ENCODE data around the gene TBCK. TPM values are rescaled to one million over a fixed set of nuclear protein-coding genes. Genes with fewer than 3 reads are reported as not detected.
A peak's percentile ranks its signal among the peaks of the same experiment; 100 is the strongest.

TBCK gene
- total and polyA plus RNA-seq, 2 of the 8 experiments (the other 6 are each of a cell fraction or from before 2014, with no cell fraction given): 10.2 to 18.7 TPM

- Histone ChIP-seq H3K36me3 (ENCODE audit: control insufficient read depth in 2 of 4, insufficient read depth in 4 of 4, low read length in 3 of 4) (peaks cover 0 to 6% (median 0%) of the 10 kb centered on the region in 4 experiments; a peak in 1 of 8 replicates), H4K5ac (ENCODE audit: insufficient read length, low read depth, low read length) (no peak overlapping the region), H2BK5ac (ENCODE audit: low read depth, low read length) (no peak overlapping the region), H3K23me2 (ENCODE audit: low read depth, low read length) (no peaks in the 10 kb centered on the region), H3K4me1 (replicated peaks in 1 of 4; ENCODE audit: control insufficient read depth in 3 of 4, insufficient read depth in 4 of 4, low read length in 3 of 4) (peaks cover 0 to 3% (median 0%) of the 10 kb centered on the region in 4 experiments; a peak in 3 of 7 replicates), H3K23ac (ENCODE audit: insufficient read length) (no peak overlapping the region), H2AK5ac (ENCODE audit: low read depth, low read length) (no peak overlapping the region), H3K18ac (ENCODE audit: extremely low read depth, low read length) (no peak overlapping the region), H3K4ac (replicated peaks; ENCODE audit: insufficient read length, low read depth, low read length) (no peak overlapping the region), H4K8ac (ENCODE audit: extremely low read depth, insufficient read depth, low read length) (no peak overlapping the region), H4K91ac (replicated peaks; ENCODE audit: insufficient read length, low read length) (no peak overlapping the region), H2AFZ (ENCODE audit: low read length) (no peak overlapping the region), H3K79me2 (ENCODE audit: control insufficient read depth in 1 of 2, insufficient read depth in 2 of 2, low read length in 2 of 2) (no peaks in the 10 kb centered on the region), H3K27ac (ENCODE audit: low read depth, low read length) (no peak overlapping the region), H2BK15ac (ENCODE audit: low read length) (no peak overlapping the region), H3K79me1 (ENCODE audit: low read depth, low read length) (no peaks in the 10 kb centered on the region), H4K20me1 (replicated peaks in 1 of 2; ENCODE audit: control insufficient read depth in 1 of 2, insufficient read depth in 2 of 2, low read length in 2 of 2) (no peaks in the 10 kb centered on the region), H2BK120ac (replicated peaks; ENCODE audit: low read depth, low read length) (no peak overlapping the region), H2BK20ac (ENCODE audit: low read length) (no peak overlapping the region), H3K4me3 (ENCODE audit: extremely low read depth in 1 of 4, insufficient read depth in 2 of 4, low read depth in 3 of 4, low read length in 4 of 4) (no peak overlapping the region), H3K9ac (replicated peaks in 1 of 4; ENCODE audit: extremely low read depth in 1 of 4, low read depth in 3 of 4, low read length in 3 of 4) (no peak overlapping the region), H3K27me3 (replicated peaks in 1 of 4; ENCODE audit: control insufficient read depth in 3 of 4, extremely low read depth in 1 of 4, insufficient read depth in 3 of 4, low read length in 3 of 4) (no peaks in the 10 kb centered on the region), H2BK12ac (ENCODE audit: low read depth, low read length) (no peak overlapping the region), H3K9me3 (ENCODE audit: insufficient read depth in 2 of 2, low read depth in 1 of 2, low read length in 1 of 2) (peaks cover 0 to 8% of the 10 kb centered on the region in 2 experiments; a peak in 1 of 4 replicates), H3K14ac (ENCODE audit: insufficient read length) (no peak overlapping the region), H3K4me2 (ENCODE audit: insufficient read depth in 1 of 2, low read depth in 2 of 2, low read length in 2 of 2) (no peak overlapping the region), H3K56ac (replicated peaks; ENCODE audit: insufficient read length, low read depth, low read length) (no peak overlapping the region)
- DNase-seq (ENCODE audit: low read depth in 1 of 2, low spot score in 2 of 2): no peak
- ChIA-PET CTCF (ENCODE audit: partially characterized antibody) (no interaction called here), POLR2A (ENCODE audit: partially characterized antibody) (no interaction called here)
- FAIRE-seq: peak; percentile 73
- 54% methylated on average over 1 of the region's 1 CpG; no CpG with 5 or more reads in 1 of the 2 experiments for WGBS, 2 experiments (ENCODE audit: extremely low coverage in 1 of 2, insufficient coverage in 1 of 2, insufficient read length in 1 of 2, insufficient replicate concordance in 2 of 2, low coverage in 1 of 2, low lambda C conversion rate in 2 of 2, missing lambda C conversion rate in 1 of 2)
- no peak for TF ChIP-seq EP300 (IDR thresholded peaks at IDR 0.05; ENCODE audit: borderline replicate concordance in 1 of 2, low read depth in 2 of 2, low read length in 2 of 2)
- TF ChIP-seq GTF2F1 (IDR thresholded peaks at IDR 0.05; ENCODE audit: borderline replicate concordance, low read depth, low read length): no peak
- no peak for TF ChIP-seq BRCA1 (IDR thresholded peaks at IDR 0.05; ENCODE audit: low read depth, low read length)
- no peak for TF ChIP-seq KDM1A (IDR thresholded peaks at IDR 0.05; ENCODE audit: borderline replicate concordance, low read length)
- TF ChIP-seq SIX5 (IDR thresholded peaks at IDR 0.05; ENCODE audit: low read depth, low read length): no peak
- no peak for TF ChIP-seq POLR2A (IDR thresholded peaks at IDR 0.05; ENCODE audit: control extremely low read depth in 1 of 2, low read depth in 2 of 2, low read length in 2 of 2)
- no peak for TF ChIP-seq SP2 (IDR thresholded peaks at IDR 0.05; ENCODE audit: low read length)
- TF ChIP-seq E2F6 (IDR thresholded peaks at IDR 0.05): no peak
- TF ChIP-seq CREB1 (IDR thresholded peaks at IDR 0.05): no peak
Measured at GRCh38 chr4:106096454-106096853, 219.6 kb downstream of the TBCK start.
